Heart left ventricle (tissue), 16 donors: ENCODE measurements around the gene USP22. TPM values are rescaled to one million over a fixed set of nuclear protein-coding genes. Genes with fewer than 3 reads are reported as not detected.

Source experiments
- ATAC-seq, 4 donors: fragments of 200-7000 bp; cut with Tn5 transposase; one replicate each; pipeline ENCODE4 v1.9.1; 2020 to 2022; ENCODE audit warnings: moderate library complexity in 4 of 4, mild to moderate bottlenecking in 3 of 4, moderate number of reproducible peaks in 1 of 4
- DNase-seq, 5 donors: peaks; one replicate each; pipeline ENCODE4 v3.0.0-alpha.2; 2020
- H3K27ac ChIP-seq, 12 donors: fragments of 200-600 bp; sonication (generic) in 4 of 12; one replicate each; pipeline versions ENCODE4 v1.5.0 to v1.8.0; 2016 to 2022; ENCODE audit warnings: mild to moderate bottlenecking in 2 of 12
- H3K27me3 ChIP-seq, 9 donors: fragments of 200-600 bp; sonication (generic) in 2 of 9; one replicate each; pipeline versions ENCODE4 v1.5.1 to v1.8.0; 2016 to 2022; ENCODE audit warnings: mild to moderate bottlenecking in 3 of 9
- H3K36me3 ChIP-seq, 9 donors: fragments of 200-600 bp; sonication (generic) in 2 of 9; one replicate each; pipeline versions ENCODE4 v1.5.0 to v1.8.0; 2018 to 2022; ENCODE audit warnings: mild to moderate bottlenecking in 2 of 9
- H3K4me1 ChIP-seq, 12 donors: fragments of 200-600 bp; sonication (generic) in 4 of 12; one replicate each; pipeline versions ENCODE4 v1.5.0 to v1.8.0; 2016 to 2022; ENCODE audit warnings: mild to moderate bottlenecking in 3 of 12
- H3K4me3 ChIP-seq, 12 donors: fragments of 200-600 bp; sonication (generic) in 4 of 12; one replicate each; pipeline versions ENCODE4 v1.5.0 to v1.8.0; 2017 to 2022; ENCODE audit warnings: mild to moderate bottlenecking in 9 of 12, moderate library complexity in 4 of 12
- H3K9me3 ChIP-seq, 12 donors: fragments of 200-600 bp; sonication (generic) in 4 of 12; one replicate each; pipeline versions ENCODE4 v1.5.0 to v1.8.0; 2016 to 2022; ENCODE audit warnings: mild to moderate bottlenecking in 1 of 12
- POLR2A ChIP-seq, 2 donors: fragments of 450-650 bp; IDR thresholded peaks; one replicate each; pipeline ENCODE4 v1.6.1; 2017; ENCODE audit warnings: antibody characterized with exemption in 2 of 2, mild to moderate bottlenecking in 2 of 2, moderate library complexity in 2 of 2
- WGBS, 4 donors: extraction: QIAGEN DNeasy Blood & Tissue Kit in 2 of 4; methylation state at CpG; one replicate each; pipeline versions ENCODE4 v1.1.5 to v1.1.7; 2013 to 2018; 5-methylcytosine and 5-hydroxymethylcytosine counted together
- intact Hi-C, 10 donors: fragments of 100-400 bp; cut with DNase I; formaldehyde crosslinking; loops; one replicate each; pipeline versions ENCODE4 v1.11.1 to v1.14.2; 2022
- polyA plus RNA-seq, 2 donors: library from polyadenylated mRNA; stranded (reverse); fragments of 200-250 nt; gene quantifications; one replicate each; pipeline ENCODE4 v1.2.3, GENCODE V29; 2013
- total RNA-seq, 9 donors: library from RNA; depleted of rRNA in 2 of 9; stranded (reverse); fragments of >200 nt in 2 of 9; fragmentation: NEBNext Ultra II Directional in 3 of 9; extraction: Animal tissue kit (Norgen Biotek cat#: 25700) in 3 of 9; gene quantifications; one replicate each; pipeline versions ENCODE4 v1.1.0 to v1.2.4, GENCODE V29; 2016 to 2023
- TF ChIP-seq, protein P1 (sequence below), 12 donors: fragments of 200-600 bp; sonication (generic) in 4 of 12; IDR thresholded peaks; one replicate each; pipeline versions ENCODE4 v1.5.0 to v1.8.0; 2018 to 2022; ENCODE audit warnings: antibody characterized with exemption in 12 of 12, mild to moderate bottlenecking in 5 of 12
- donor health status: ischemic (EF 13 %, LVEDD 7.1; RV severe dilation, severe dysfunction).
- donor health status: healthy with polysubstance abuse.
- donor health status: DM: no; HTN: yes; CAD: no.
- donor health status: DM: no; HTN: no; CAD: no.
- donor health status: ischemic (EF 25% LVEDD 6.9; RV normal size, moderate dysfunction).
- donor health status: ischemic (EF 25% LVEDD 5.7; RV mildly dilated, moderate dysfunction).
- donor health status: healthy.
- donor health status: DM: yes; HTN: yes; CAD: no.
- donor health status: ischemic (EF 35%, LVEDD 5.7; RV mildly dilated, moderate dysfunction).
- donor health status: nonischemic (EF 11% LVEDD 7.7; RV severe dilation, severe dysfunction).
- donor health status: DM: yes; HTN: yes; CAD: no.
- donor health status: PGD.
- donor health status: ischemic (EF 29% LVEDD 5.4; RV normal size, mild dysfunction).
- donor health status: nonischemic (EF 23%, LVEDD 6.1; RV moderate dilation, normal function).

Gene USP22
- total and polyA plus RNA-seq, 11 donors: 33.7 to 207 (median 169) TPM

DNA sequence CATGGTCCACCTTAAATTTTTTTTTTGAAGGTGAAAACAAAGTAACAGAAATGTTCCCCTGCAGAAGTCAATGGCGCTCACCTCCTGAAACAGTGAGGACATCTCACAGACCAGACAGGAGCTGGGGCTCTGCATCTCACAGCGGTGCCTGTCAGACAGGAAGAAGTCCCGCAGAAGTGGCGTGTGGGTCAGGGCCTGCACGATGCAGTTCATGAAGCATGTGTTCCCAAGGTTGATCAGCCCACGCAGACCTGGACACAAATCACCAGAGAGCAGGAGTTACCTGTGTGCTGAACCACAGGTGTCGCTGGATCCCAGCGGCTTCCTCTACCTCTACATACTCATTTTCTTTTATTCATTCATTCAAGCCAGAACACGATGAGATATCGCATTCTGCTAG is 24.9 kb downstream of the USP22 start:
- 78 to 88% (median 85%) methylated on average over 10 of the region's 10 CpGs for WGBS, 4 donors
- Histone ChIP-seq H3K36me3 (peaks cover 4 to 100% (median 93%) of the 10 kb centered on the region in 9 donors), H3K4me1 (peaks cover 0 to 50% (median 19%) of the 10 kb centered on the region in 12 donors)

DNA sequence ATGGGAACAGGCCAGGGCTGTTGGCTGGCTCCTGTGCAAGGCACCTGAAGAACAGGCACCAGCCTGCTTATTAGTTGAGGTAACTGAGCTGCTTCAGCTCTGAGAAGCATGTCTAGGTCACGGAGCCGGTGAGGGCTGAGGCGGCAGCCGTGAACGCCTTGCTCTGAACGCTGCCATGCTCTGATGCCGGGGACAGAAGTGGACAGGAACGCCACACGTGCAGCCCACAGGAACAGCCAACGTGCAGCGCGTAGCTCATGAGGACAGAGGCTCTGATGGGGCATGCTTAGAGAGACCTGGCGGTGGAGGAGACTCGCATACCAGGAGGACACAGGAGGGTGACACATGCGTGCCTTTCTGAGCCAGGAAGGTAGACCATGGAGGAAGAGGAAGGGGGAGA is 25.6 kb downstream of the USP22 start:
- no peak overlapping the region for H3K4me3 ChIP-seq
- no peaks in the 10 kb centered on the region for H3K27me3 ChIP-seq
- no peak for ATAC-seq
- no peaks in the 10 kb centered on the region for H3K9me3 ChIP-seq
- H3K36me3 ChIP-seq: peaks cover 4 to 100% (median 98%) of the 10 kb centered on the region in 9 donors
- 89 to 91% (median 90%) methylated on average over 14 to 15 of the region's 15 CpGs for WGBS, 4 donors
- peaks cover 0 to 46% (median 22%) of the 10 kb centered on the region in 12 donors for H3K4me1 ChIP-seq
- TF ChIP-seq, protein P1, sequence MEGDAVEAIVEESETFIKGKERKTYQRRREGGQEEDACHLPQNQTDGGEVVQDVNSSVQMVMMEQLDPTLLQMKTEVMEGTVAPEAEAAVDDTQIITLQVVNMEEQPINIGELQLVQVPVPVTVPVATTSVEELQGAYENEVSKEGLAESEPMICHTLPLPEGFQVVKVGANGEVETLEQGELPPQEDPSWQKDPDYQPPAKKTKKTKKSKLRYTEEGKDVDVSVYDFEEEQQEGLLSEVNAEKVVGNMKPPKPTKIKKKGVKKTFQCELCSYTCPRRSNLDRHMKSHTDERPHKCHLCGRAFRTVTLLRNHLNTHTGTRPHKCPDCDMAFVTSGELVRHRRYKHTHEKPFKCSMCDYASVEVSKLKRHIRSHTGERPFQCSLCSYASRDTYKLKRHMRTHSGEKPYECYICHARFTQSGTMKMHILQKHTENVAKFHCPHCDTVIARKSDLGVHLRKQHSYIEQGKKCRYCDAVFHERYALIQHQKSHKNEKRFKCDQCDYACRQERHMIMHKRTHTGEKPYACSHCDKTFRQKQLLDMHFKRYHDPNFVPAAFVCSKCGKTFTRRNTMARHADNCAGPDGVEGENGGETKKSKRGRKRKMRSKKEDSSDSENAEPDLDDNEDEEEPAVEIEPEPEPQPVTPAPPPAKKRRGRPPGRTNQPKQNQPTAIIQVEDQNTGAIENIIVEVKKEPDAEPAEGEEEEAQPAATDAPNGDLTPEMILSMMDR (IDR thresholded peaks at IDR 0.05): no peak
- TF ChIP-seq POLR2A (IDR thresholded peaks at IDR 0.05): no peak
- H3K27ac ChIP-seq: no peak overlapping the region
- no peak for DNase-seq
- intact Hi-C loops: no loop called here

More for the DNA sequence above, 24.9 kb downstream of the USP22 start:
- no peaks in the 10 kb centered on the region for H3K9me3 ChIP-seq
- DNase-seq (no peak), ATAC-seq (no peak)
- no peak for TF ChIP-seq POLR2A (IDR thresholded peaks at IDR 0.05)
- TF ChIP-seq, protein P1 (IDR thresholded peaks at IDR 0.05): no peak
- H3K4me3 ChIP-seq: no peak overlapping the region
- no peak overlapping the region for H3K27ac ChIP-seq
- intact Hi-C loops: no loop called here
- no peaks in the 10 kb centered on the region for H3K27me3 ChIP-seq

DNA sequence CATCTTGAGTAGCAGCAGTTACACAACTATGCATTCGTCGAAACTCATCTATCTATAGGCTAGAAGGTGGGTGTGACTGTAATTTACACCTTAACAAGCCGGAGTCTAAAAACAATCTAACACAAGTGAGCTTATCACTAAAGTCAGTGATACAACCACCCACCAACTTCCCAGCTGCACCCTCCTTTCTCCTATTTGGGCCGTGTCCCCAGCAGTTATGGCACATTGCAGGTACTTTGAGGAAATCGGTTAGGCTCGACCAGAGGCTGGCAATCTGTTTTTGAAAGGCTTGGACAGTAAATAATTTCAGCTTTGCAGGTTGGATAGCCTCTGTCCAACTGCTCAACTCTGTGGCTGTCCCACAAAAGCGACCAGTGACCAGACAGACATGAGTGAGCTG is 26.0 kb downstream of the USP22 start:
- peaks cover 4 to 100% (median 100%) of the 10 kb centered on the region in 9 donors for H3K36me3 ChIP-seq
- 69 to 72% (median 70%) methylated on average over 6 to 7 of the region's 7 CpGs for WGBS, 4 donors
- intact Hi-C loops: no loop called here
- H3K27me3 ChIP-seq: no peaks in the 10 kb centered on the region
- no peak for TF ChIP-seq POLR2A (IDR thresholded peaks at IDR 0.05)
- TF ChIP-seq, protein P1 (IDR thresholded peaks at IDR 0.05): no peak
- no peak for DNase-seq
- H3K9me3 ChIP-seq: no peaks in the 10 kb centered on the region
- ATAC-seq: no peak
- peaks cover 0 to 45% (median 21%) of the 10 kb centered on the region in 12 donors for H3K4me1 ChIP-seq
- H3K27ac ChIP-seq: no peak overlapping the region
- H3K4me3 ChIP-seq: no peak overlapping the region

DNA sequence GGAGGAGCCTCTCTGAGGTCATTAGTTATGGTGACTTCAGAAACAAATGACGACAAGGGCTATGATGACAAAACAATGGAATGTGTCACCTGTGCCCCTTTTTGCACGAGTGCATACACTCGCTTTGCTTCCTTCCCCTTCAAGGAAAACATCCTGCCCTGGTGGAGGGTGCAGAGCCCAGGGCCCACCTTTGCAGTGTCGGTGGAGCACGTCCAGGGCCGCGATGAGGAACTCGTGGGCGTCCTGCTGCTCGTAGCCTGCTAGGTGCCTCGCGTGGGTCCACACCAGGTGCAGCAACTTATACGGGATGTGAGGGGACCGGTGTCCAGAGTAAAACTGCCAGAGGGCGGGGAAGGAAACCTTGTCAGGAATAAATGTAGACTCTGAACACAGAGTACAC is 27.2 kb downstream of the USP22 start:
- Histone ChIP-seq H3K4me1 (peaks cover 0 to 32% (median 12%) of the 10 kb centered on the region in 12 donors), H3K27me3 (no peaks in the 10 kb centered on the region), H3K27ac (no peak overlapping the region), H3K36me3 (peaks cover 4 to 100% (median 100%) of the 10 kb centered on the region in 9 donors), H3K4me3 (no peak overlapping the region), H3K9me3 (no peaks in the 10 kb centered on the region)
- TF ChIP-seq, protein P1 (IDR thresholded peaks at IDR 0.05): no peak
- TF ChIP-seq POLR2A (IDR thresholded peaks at IDR 0.05): no peak
- intact Hi-C loops: no loop called here
- WGBS, 4 donors: 74 to 79% (median 77%) methylated on average over 15 of the region's 15 CpGs
- no peak for ATAC-seq
- DNase-seq: no peak
